Caco-2 (cell line): ENCODE data around the gene TET2. TPM values are rescaled to one million over a fixed set of nuclear protein-coding genes. Genes with fewer than 3 reads are reported as not detected.

Source experiments
- BruUV-seq: library from RNA; stranded (reverse); fragments of 400-500 nt; replicated peaks from 2 replicates; lab custom pipeline; 2021; lab: Mats Ljungman, UMichigan
- CTCF ChIA-PET: fragments of 300-600 bp; sonication (Branson Sonifier 250); formaldehyde crosslinking; loops from one replicate; lab custom pipeline; 2022; ENCODE audit warnings: antibody characterized with exemption; lab: Charles Lee
- POLR2A ChIA-PET: fragments of 300-600 bp; sonication (Branson Sonifier 250); formaldehyde crosslinking; loops from one replicate; lab custom pipeline; 2022; ENCODE audit warnings: antibody characterized with exemption; lab: Charles Lee
- DNase-seq, 2 experiments: peaks; one replicate each; pipeline versions ENCODE4 v3.0.0 to v3.0.0-alpha.2; 2020 to 2022
- H3K27me3 ChIP-seq: replicated peaks from 2 replicates; pipeline ENCODE4 v1.6.0; 2011; ENCODE audit warnings: low read length; ENCODE audit not compliant: control insufficient read depth, insufficient read depth
- H3K36me3 ChIP-seq: 2 replicates; pipeline ENCODE4 v1.5.1; 2011; ENCODE audit warnings: low read length; ENCODE audit not compliant: control insufficient read depth, insufficient read depth
- H3K4me1 ChIP-seq: fragments of 250-450 bp; sonication (Bioruptor Pico); 2 replicates; pipeline ENCODE4 v1.5.1; 2020; ENCODE audit warnings: mild to moderate bottlenecking
- H3K4me3 ChIP-seq: 2 replicates; pipeline ENCODE4 v1.5.1; 2011; ENCODE audit warnings: low read depth, mild to moderate bottlenecking, control low read depth, low read length
- H3K9me3 ChIP-seq: fragments of 250-450 bp; sonication (Bioruptor Pico); 2 replicates; pipeline ENCODE4 v1.5.1; 2020; ENCODE audit warnings: mild to moderate bottlenecking, moderate library complexity
- H3K27ac Mint-ChIP-seq: one replicate; pipeline ENCODE4 v1.8.0; 2022; ENCODE audit warnings: mixed read lengths; ENCODE audit not compliant: unreplicated experiment
- H3K27me3 Mint-ChIP-seq: one replicate; pipeline ENCODE4 v1.8.0; 2022; ENCODE audit warnings: mixed read lengths; ENCODE audit not compliant: insufficient read depth, unreplicated experiment
- H3K36me3 Mint-ChIP-seq: one replicate; pipeline ENCODE4 v1.8.0; 2022; ENCODE audit warnings: mild to moderate bottlenecking, mixed read lengths; ENCODE audit not compliant: insufficient read depth, unreplicated experiment
- H3K4me1 Mint-ChIP-seq: one replicate; pipeline ENCODE4 v1.8.0; 2022; ENCODE audit warnings: low read depth, mixed read lengths; ENCODE audit not compliant: unreplicated experiment
- H3K4me3 Mint-ChIP-seq: one replicate; pipeline ENCODE4 v1.8.0; 2022; ENCODE audit warnings: mild to moderate bottlenecking, moderate library complexity, mixed read lengths; ENCODE audit not compliant: unreplicated experiment
- H3K9me3 Mint-ChIP-seq: one replicate; pipeline ENCODE4 v1.8.0; 2022; ENCODE audit warnings: mixed read lengths; ENCODE audit not compliant: unreplicated experiment
- intact Hi-C: fragments of 100-400 bp; cut with micrococcal nuclease; formaldehyde crosslinking; loops from one replicate; pipeline ENCODE4 v1.10.0; 2022; ENCODE audit not compliant: unreplicated experiment
- total RNA-seq: library from RNA; stranded (reverse); gene quantifications from 2 replicates; pipeline ENCODE4 v1.2.3, GENCODE V29; 2022
- TF ChIP-seq, protein P1 (sequence below), 2 experiments: fragments of 200-600 bp in 1 of 2; IDR thresholded peaks; 1 replicate in 1 of 2; 2 replicates in 1 of 2; pipeline versions ENCODE4 v1.5.1 to v1.8.0; 2011 to 2022; ENCODE audit warnings: antibody characterized with exemption in 1 of 2, control low read depth in 1 of 2, inconsistent platforms in 1 of 2, low read depth in 1 of 2, low read length in 1 of 2, mild to moderate bottlenecking in 1 of 2, moderate library complexity in 1 of 2; ENCODE audit not compliant: insufficient read depth in 1 of 2, severe bottlenecking in 1 of 2, unreplicated experiment in 1 of 2

TET2 gene
- total RNA-seq, 1 experiment from 2014 or later, result 14.8 TPM

GRCh38 chr4:105130945-105131344 lies 15.7 kb upstream of the TET2 start:
- CTCF ChIA-PET, result no interaction called here
- Mint-ChIP-seq H3K27ac (no peak overlapping the region), H3K9me3 (no peaks in the 10 kb centered on the region)

DNA sequence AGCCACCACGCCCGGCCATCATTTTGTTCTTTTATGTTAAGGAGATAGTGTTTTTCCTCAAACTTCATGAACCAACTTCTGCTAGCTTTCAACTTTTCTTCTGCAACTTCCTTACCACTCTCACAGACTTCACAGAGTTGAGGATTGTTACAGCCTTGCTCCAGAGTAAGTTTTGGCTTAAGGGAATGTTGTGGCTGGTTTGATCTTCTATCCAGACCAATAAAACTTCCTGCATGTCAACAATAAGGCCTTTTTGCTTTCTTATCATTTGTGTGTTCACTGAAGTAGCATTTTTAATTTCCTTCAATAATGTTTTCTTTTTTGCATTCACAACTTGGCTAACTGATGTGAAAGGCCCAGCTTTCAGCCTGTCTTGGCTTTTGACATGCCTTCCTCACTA lies 12.7 kb upstream of the TET2 start:
- TF ChIP-seq, protein P1, sequence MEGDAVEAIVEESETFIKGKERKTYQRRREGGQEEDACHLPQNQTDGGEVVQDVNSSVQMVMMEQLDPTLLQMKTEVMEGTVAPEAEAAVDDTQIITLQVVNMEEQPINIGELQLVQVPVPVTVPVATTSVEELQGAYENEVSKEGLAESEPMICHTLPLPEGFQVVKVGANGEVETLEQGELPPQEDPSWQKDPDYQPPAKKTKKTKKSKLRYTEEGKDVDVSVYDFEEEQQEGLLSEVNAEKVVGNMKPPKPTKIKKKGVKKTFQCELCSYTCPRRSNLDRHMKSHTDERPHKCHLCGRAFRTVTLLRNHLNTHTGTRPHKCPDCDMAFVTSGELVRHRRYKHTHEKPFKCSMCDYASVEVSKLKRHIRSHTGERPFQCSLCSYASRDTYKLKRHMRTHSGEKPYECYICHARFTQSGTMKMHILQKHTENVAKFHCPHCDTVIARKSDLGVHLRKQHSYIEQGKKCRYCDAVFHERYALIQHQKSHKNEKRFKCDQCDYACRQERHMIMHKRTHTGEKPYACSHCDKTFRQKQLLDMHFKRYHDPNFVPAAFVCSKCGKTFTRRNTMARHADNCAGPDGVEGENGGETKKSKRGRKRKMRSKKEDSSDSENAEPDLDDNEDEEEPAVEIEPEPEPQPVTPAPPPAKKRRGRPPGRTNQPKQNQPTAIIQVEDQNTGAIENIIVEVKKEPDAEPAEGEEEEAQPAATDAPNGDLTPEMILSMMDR (IDR thresholded peaks at IDR 0.05; ENCODE audit: insufficient read depth in 1 of 2, low read depth in 1 of 2, low read length in 1 of 2, severe bottlenecking in 1 of 2, unreplicated experiment in 1 of 2), result no peak
- H3K27ac Mint-ChIP-seq, result no peak overlapping the region
- peaks cover 2% of the 10 kb centered on the region for H3K27me3 Mint-ChIP-seq
- H3K4me1 ChIP-seq, result peaks cover 2% of the 10 kb centered on the region; the same call in 1 of the 2 replicates
- BruUV-seq, result no TSS peak
- peaks cover 14% of the 10 kb centered on the region for H3K4me1 Mint-ChIP-seq
- ChIA-PET CTCF (no interaction called here), POLR2A (no interaction called here)
- no peak for DNase-seq
- H3K9me3 Mint-ChIP-seq, result no peaks in the 10 kb centered on the region
- H3K9me3 ChIP-seq, result no peaks in the 10 kb centered on the region
- no peaks in the 10 kb centered on the region for H3K36me3 Mint-ChIP-seq
- H3K36me3 ChIP-seq, result no peaks in the 10 kb centered on the region
- intact Hi-C loops, result no loop called here
- H3K4me3 Mint-ChIP-seq, result no peak overlapping the region
- H3K27me3 ChIP-seq, result no peaks in the 10 kb centered on the region
- H3K4me3 ChIP-seq, result no peak overlapping the region

More at GRCh38 chr4:105130945-105131344, 15.7 kb upstream of the TET2 start:
- Mint-ChIP-seq H3K36me3 (no peaks in the 10 kb centered on the region), H3K4me3 (no peak overlapping the region), H3K27me3 (no peaks in the 10 kb centered on the region), H3K4me1 (peaks cover 14% of the 10 kb centered on the region)
- DNase-seq, result no peak
- H3K9me3 ChIP-seq, result no peaks in the 10 kb centered on the region
- peaks cover 2% of the 10 kb centered on the region; the same call in 1 of the 2 replicates for H3K4me1 ChIP-seq
- no peak overlapping the region for H3K4me3 ChIP-seq
- POLR2A ChIA-PET, result no interaction called here
- no peaks in the 10 kb centered on the region for H3K36me3 ChIP-seq
- TF ChIP-seq, protein P1 (IDR thresholded peaks at IDR 0.05; ENCODE audit: insufficient read depth in 1 of 2, low read depth in 1 of 2, low read length in 1 of 2, severe bottlenecking in 1 of 2, unreplicated experiment in 1 of 2), result no peak
- BruUV-seq, result no TSS peak
- intact Hi-C loops, result no loop called here
- H3K27me3 ChIP-seq, result no peaks in the 10 kb centered on the region

- POLR2A ChIA-PET, result no interaction called here
- H3K9me3 ChIP-seq, result no peaks in the 10 kb centered on the region
- Mint-ChIP-seq H3K4me1 (peaks cover 5% of the 10 kb centered on the region), H3K27ac (no peak overlapping the region), H3K36me3 (no peaks in the 10 kb centered on the region), H3K9me3 (no peaks in the 10 kb centered on the region), H3K27me3 (peaks cover 2% of the 10 kb centered on the region), H3K4me3 (no peak overlapping the region)
- no TSS peak for BruUV-seq
- intact Hi-C loops, result no loop called here
- CTCF ChIA-PET, result interaction anchor here (0.6 kb wide), 1 partner anchor 343 kb away, joined by 5 read pairs; no protein-coding TSS in a partner anchor
- peaks cover 2% of the 10 kb centered on the region; the same call in 1 of the 2 replicates for H3K4me1 ChIP-seq
- H3K36me3 ChIP-seq, result no peaks in the 10 kb centered on the region
- TF ChIP-seq, protein P1 (IDR thresholded peaks at IDR 0.05; ENCODE audit: insufficient read depth in 1 of 2, low read depth in 1 of 2, low read length in 1 of 2, severe bottlenecking in 1 of 2, unreplicated experiment in 1 of 2), result no peak
- H3K27me3 ChIP-seq, result no peaks in the 10 kb centered on the region
- no peak for DNase-seq
- no peak overlapping the region for H3K4me3 ChIP-seq
Observed at GRCh38 chr4:105135785-105136184, 10.9 kb upstream of the TET2 start.
